Neural progenitor cell (in vitro differentiated cells): Measurements from ENCODE around the gene DCANP1. TPM values are rescaled to one million over a fixed set of nuclear protein-coding genes. Genes with fewer than 3 reads are reported as not detected.

Source experiments
- DNase-seq: peaks from one replicate; pipeline ENCODE4 v3.0.0-alpha.2; 2016; ENCODE audit warnings: low spot score
- H2AFZ ChIP-seq: fragments of 200-600 bp; sonication (generic); replicated peaks from 2 replicates; pipeline ENCODE4 v1.6.1; 2016; ENCODE audit warnings: antibody characterized with exemption
- H3F3A ChIP-seq: fragments of 200-600 bp; sonication (generic); 2 replicates; pipeline ENCODE4 v1.6.1; 2016; ENCODE audit warnings: antibody characterized with exemption, low read depth
- H3K27ac ChIP-seq: fragments of 200-600 bp; sonication (generic); 2 replicates; pipeline ENCODE4 v1.5.1; 2016; ENCODE audit warnings: mild to moderate bottlenecking
- H3K27me3 ChIP-seq: fragments of 200-600 bp; sonication (generic); 2 replicates; pipeline ENCODE4 v1.6.1; 2016; ENCODE audit warnings: mild to moderate bottlenecking, moderate library complexity
- H3K36me3 ChIP-seq: fragments of 200-600 bp; sonication (generic); 2 replicates; pipeline ENCODE4 v1.5.1; 2016
- H3K4me1 ChIP-seq: fragments of 200-600 bp; sonication (generic); 2 replicates; pipeline ENCODE4 v1.6.1; 2016; ENCODE audit warnings: mixed run types
- H3K4me2 ChIP-seq: fragments of 200-600 bp; sonication (generic); 2 replicates; pipeline ENCODE4 v1.6.1; 2016
- H3K4me3 ChIP-seq: fragments of 200-600 bp; sonication (generic); 2 replicates; pipeline ENCODE4 v1.5.1; 2016
- H3K79me2 ChIP-seq: fragments of 200-600 bp; sonication (generic); 2 replicates; pipeline ENCODE4 v1.6.1; 2016; ENCODE audit warnings: low read depth
- H3K9ac ChIP-seq: fragments of 200-600 bp; sonication (generic); 2 replicates; pipeline ENCODE4 v1.6.1; 2016
- H3K9me3 ChIP-seq: fragments of 200-600 bp; sonication (generic); 2 replicates; pipeline ENCODE4 v1.5.1; 2016; ENCODE audit warnings: low read depth
- H4K20me1 ChIP-seq: fragments of 200-600 bp; sonication (generic); 2 replicates; pipeline ENCODE4 v1.6.1; 2016; ENCODE audit warnings: low read depth
- H3K27ac Mint-ChIP-seq: 3 replicates; pipeline ENCODE4 v1.8.0; 2021; ENCODE audit warnings: mixed read lengths
- H3K27me3 Mint-ChIP-seq: 2 replicates; pipeline ENCODE4 v1.8.0; 2022; ENCODE audit warnings: low read depth, mild to moderate bottlenecking, inconsistent platforms, moderate library complexity, mixed read lengths; ENCODE audit not compliant: insufficient read depth
- H3K36me3 Mint-ChIP-seq: 3 replicates; pipeline ENCODE4 v1.8.0; 2021; ENCODE audit warnings: mixed read lengths
- H3K4me1 Mint-ChIP-seq: 3 replicates; pipeline ENCODE4 v1.8.0; 2021; ENCODE audit warnings: mixed read lengths
- H3K4me3 Mint-ChIP-seq: 3 replicates; pipeline ENCODE4 v1.8.0; 2021; ENCODE audit warnings: mild to moderate bottlenecking, moderate library complexity, mixed read lengths
- H3K9me3 Mint-ChIP-seq: 3 replicates; pipeline ENCODE4 v1.8.0; 2020; ENCODE audit warnings: mixed read lengths
- CTCF ChIP-seq: fragments of 200-600 bp; sonication (generic); IDR thresholded peaks from 2 replicates; pipeline ENCODE4 v1.5.1; 2017; ENCODE audit warnings: antibody characterized with exemption, mild to moderate bottlenecking
- EZH2 ChIP-seq: fragments of 200-600 bp; sonication (generic); IDR thresholded peaks from 2 replicates; pipeline ENCODE4 v1.6.1; 2017; ENCODE audit warnings: antibody characterized with exemption, mild to moderate bottlenecking, moderate library complexity
- EZH2phosphoT487 ChIP-seq: fragments of 200-600 bp; sonication (generic); IDR thresholded peaks from 2 replicates; pipeline ENCODE4 v1.6.1; 2017; ENCODE audit warnings: antibody characterized with exemption
- total RNA-seq: library from RNA; depleted of rRNA; stranded (reverse); fragments of >200 nt; gene quantifications from 2 replicates; pipeline ENCODE4 v1.2.3, GENCODE V29; 2015; ENCODE audit warnings: low replicate concordance

DCANP1 gene
- total RNA-seq, 1 donor from 2014 or later, result not detected

- Mint-ChIP-seq H3K27me3 (peaks cover 13% of the 10 kb centered on the region), H3K9me3 (no peaks in the 10 kb centered on the region), H3K4me1 (peaks cover 11% of the 10 kb centered on the region), H3K27ac (peak overlapping the region; percentile 74), H3K36me3 (no peaks in the 10 kb centered on the region), H3K4me3 (no peak overlapping the region)
- Histone ChIP-seq H4K20me1 (no peaks in the 10 kb centered on the region), H3K4me3 (no peak overlapping the region), H3K79me2 (no peaks in the 10 kb centered on the region), H3K4me1 (no peaks in the 10 kb centered on the region), H3K27me3 (peaks cover 44% of the 10 kb centered on the region), H2AFZ (no peak overlapping the region), H3K9me3 (no peaks in the 10 kb centered on the region), H3F3A (no peaks in the 10 kb centered on the region), H3K36me3 (no peaks in the 10 kb centered on the region), H3K27ac (no peak overlapping the region), H3K4me2 (no peak overlapping the region), H3K9ac (no peak overlapping the region)
- no peak for DNase-seq
- no peak for TF ChIP-seq EZH2phosphoT487
- no peak for TF ChIP-seq CTCF
- TF ChIP-seq EZH2, result no peak
These were observed 3.8 kb upstream of the DCANP1 start for GRCh38 chr5:135450952-135451351.

GRCh38 chr5:135450336-135450735 lies 3.2 kb upstream of the DCANP1 start:
- Mint-ChIP-seq H3K27ac (no peak overlapping the region), H3K9me3 (no peaks in the 10 kb centered on the region), H3K4me3 (no peak overlapping the region), H3K27me3 (peaks cover 13% of the 10 kb centered on the region), H3K36me3 (no peaks in the 10 kb centered on the region), H3K4me1 (peaks cover 11% of the 10 kb centered on the region)
- no peak overlapping the region for H3K9ac ChIP-seq
- no peak for DNase-seq
- no peak overlapping the region for H3K27ac ChIP-seq
- no peaks in the 10 kb centered on the region for H3K36me3 ChIP-seq
- H2AFZ ChIP-seq, result no peak overlapping the region
- no peak overlapping the region for H3K4me3 ChIP-seq
- H4K20me1 ChIP-seq, result no peaks in the 10 kb centered on the region
- no peak for TF ChIP-seq EZH2phosphoT487
- no peaks in the 10 kb centered on the region for H3K9me3 ChIP-seq
- no peaks in the 10 kb centered on the region for H3K4me1 ChIP-seq
- H3K27me3 ChIP-seq, result peaks cover 38% of the 10 kb centered on the region
- H3K4me2 ChIP-seq, result no peak overlapping the region
- H3F3A ChIP-seq, result no peaks in the 10 kb centered on the region
- H3K79me2 ChIP-seq, result no peaks in the 10 kb centered on the region

- Histone ChIP-seq H3K9me3 (no peaks in the 10 kb centered on the region), H2AFZ (no peak overlapping the region), H3K27me3 (peaks cover 31% of the 10 kb centered on the region), H4K20me1 (no peaks in the 10 kb centered on the region), H3K4me2 (no peak overlapping the region), H3K4me3 (no peak overlapping the region), H3F3A (no peaks in the 10 kb centered on the region), H3K4me1 (no peaks in the 10 kb centered on the region), H3K9ac (no peak overlapping the region), H3K27ac (no peak overlapping the region), H3K79me2 (no peaks in the 10 kb centered on the region), H3K36me3 (no peaks in the 10 kb centered on the region)
- TF ChIP-seq CTCF (no peak), EZH2phosphoT487 (no peak), EZH2 (no peak)
- Mint-ChIP-seq H3K36me3 (no peaks in the 10 kb centered on the region), H3K27ac (peak overlapping the region; percentile 57), H3K9me3 (no peaks in the 10 kb centered on the region), H3K4me1 (peaks cover 11% of the 10 kb centered on the region), H3K4me3 (no peak overlapping the region), H3K27me3 (peaks cover 11% of the 10 kb centered on the region)
- no peak for DNase-seq
These were observed 2.5 kb upstream of the DCANP1 start for GRCh38 chr5:135449644-135450043.

GRCh38 chr5:135448791-135449507 lies 1.8 kb upstream of the DCANP1 start:
- H3K9ac ChIP-seq, result no peak overlapping the region
- H3K9me3 Mint-ChIP-seq, result no peaks in the 10 kb centered on the region
- H3K27me3 Mint-ChIP-seq, result peaks cover 14% of the 10 kb centered on the region
- H3K9me3 ChIP-seq, result no peaks in the 10 kb centered on the region
- H2AFZ ChIP-seq, result no peak overlapping the region
- H3K4me3 ChIP-seq, result no peak overlapping the region
- no peak for TF ChIP-seq CTCF
- no peak for TF ChIP-seq EZH2phosphoT487
- TF ChIP-seq EZH2, result no peak
- H4K20me1 ChIP-seq, result no peaks in the 10 kb centered on the region
- no peak for DNase-seq
- no peaks in the 10 kb centered on the region for H3F3A ChIP-seq
- H3K4me1 ChIP-seq, result peaks cover 4% of the 10 kb centered on the region
- peaks cover 24% of the 10 kb centered on the region for H3K27me3 ChIP-seq
- no peak overlapping the region for H3K27ac ChIP-seq
- no peak overlapping the region for H3K4me3 Mint-ChIP-seq
- no peaks in the 10 kb centered on the region for H3K36me3 Mint-ChIP-seq
- H3K4me2 ChIP-seq, result no peak overlapping the region
- H3K27ac Mint-ChIP-seq, result no peak overlapping the region
- H3K79me2 ChIP-seq, result no peaks in the 10 kb centered on the region
- peaks cover 17% of the 10 kb centered on the region for H3K4me1 Mint-ChIP-seq
- H3K36me3 ChIP-seq, result no peaks in the 10 kb centered on the region
